HG03196 (cell line): ENCODE data around the gene HIGD1C.
"Not testable (repeated sequence)": the region's sequence is repeated elsewhere in the genome, so short reads cannot be mapped to it uniquely, and the experiment has no call there.

Experiments
- ATAC-seq: cut with Tn5 transposase; IDR thresholded peaks from one replicate; pipeline ENCODE4 v1.9.1; 2021; ENCODE audit not compliant: unreplicated experiment

Gene HIGD1C

DNA sequence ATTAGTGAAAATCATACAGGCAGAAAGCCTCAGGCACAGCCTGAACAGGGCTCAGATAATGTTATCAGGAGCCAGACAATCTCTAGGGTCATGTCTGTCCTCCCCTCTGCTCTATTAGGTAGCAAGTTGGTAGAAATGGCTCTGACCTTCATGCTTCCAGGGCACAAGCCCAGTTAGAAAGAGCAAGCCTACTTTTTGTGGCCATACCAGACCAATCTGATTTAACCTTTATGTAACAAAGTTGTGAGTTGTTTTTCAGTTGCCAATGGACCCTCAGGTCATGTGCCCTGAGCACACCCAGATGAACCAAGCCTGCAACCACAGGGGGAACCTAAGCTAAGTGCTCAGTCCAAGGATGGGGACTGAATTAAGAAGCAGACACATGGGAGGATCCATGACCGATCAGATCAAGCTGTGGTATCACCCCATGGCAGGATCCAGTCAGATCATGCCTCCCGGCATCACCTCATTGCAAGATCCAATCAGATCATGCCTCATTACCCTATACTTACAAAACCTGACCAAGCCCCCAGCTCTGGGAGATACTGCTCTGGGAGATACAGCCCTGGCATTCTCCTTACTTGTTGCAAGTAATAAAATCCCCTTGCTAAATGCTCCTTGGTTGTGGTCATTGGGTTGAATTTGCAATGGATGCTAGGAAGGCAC, 18.8 kb upstream of the HIGD1C start:
- no peak for ATAC-seq

GRCh38 chr12:50934371-50934851, 17.9 kb upstream of the HIGD1C start:
- ATAC-seq: no peak

DNA sequence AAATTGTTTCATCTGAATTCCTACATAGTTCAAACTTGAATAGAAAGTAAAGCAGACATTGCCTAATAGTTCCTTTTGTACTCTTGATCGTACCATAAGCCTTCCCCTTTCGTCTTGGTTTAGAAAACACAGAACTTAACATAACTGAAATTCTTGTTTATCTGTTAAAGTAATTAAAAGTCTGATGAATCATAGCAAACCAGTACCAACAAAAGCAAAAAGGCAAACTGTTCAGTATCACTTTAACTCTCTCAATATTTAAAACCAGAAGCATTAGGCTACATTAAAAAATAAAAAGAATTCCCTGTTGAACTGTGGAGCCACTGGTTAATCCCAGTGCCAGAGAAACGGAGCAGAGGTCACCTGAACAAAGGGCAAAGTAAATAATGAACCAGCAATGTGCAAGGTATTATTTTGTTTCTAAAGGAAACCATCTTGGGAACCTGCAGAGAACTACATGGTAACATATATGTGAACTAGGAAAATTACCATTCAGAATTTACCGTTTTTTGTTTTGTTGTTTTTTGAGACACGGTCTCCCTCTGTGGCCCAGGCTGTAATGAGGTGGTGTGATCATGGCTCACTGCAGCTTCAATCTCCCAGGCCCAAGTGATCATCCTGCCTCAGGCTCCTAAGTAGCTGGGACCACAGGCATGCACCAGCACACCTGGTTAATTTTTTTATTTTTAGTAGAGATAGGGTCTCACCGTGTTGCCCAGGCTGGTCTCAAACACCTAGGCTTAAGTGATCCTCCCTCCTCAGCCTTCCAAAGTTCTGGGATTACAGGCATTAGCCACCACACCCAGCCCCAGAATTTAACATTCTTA, 17.1 kb upstream of the HIGD1C start:
- no peak for ATAC-seq

GRCh38 chr12:50936821-50937530, 15.4 kb upstream of the HIGD1C start:
- ATAC-seq: no peak

DNA sequence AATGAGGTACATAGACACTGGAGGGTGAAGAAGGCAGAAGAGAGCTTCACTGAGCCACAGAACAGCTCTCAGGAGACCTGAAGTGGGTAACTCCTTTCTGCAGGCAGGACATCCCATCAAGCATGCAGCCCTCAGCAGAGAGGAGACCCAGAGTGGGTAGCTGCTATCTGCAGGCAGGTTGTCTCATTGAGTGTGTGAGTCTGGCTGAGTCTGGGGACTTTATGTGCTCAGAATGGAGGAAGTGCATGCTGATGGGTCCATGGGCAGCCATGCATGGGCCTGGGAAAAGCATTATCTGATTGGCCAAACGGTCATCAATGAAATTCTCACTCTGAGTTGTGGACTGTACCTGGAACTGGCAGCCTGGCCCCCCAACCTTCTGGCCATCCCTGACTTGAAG, 14.7 kb upstream of the HIGD1C start:
- ATAC-seq: no peak

- ATAC-seq: no peak
These were observed 4.3 kb upstream of the HIGD1C start for GRCh38 chr12:50947933-50948626.

GRCh38 chr12:50948798-50949197, 3.5 kb upstream of the HIGD1C start:
- no peak for ATAC-seq

- ATAC-seq: no peak
These were observed 2.5 kb upstream of the HIGD1C start for GRCh38 chr12:50949801-50950302.

GRCh38 chr12:50951112-50951511, 1.2 kb upstream of the HIGD1C start:
- no peak for ATAC-seq

DNA sequence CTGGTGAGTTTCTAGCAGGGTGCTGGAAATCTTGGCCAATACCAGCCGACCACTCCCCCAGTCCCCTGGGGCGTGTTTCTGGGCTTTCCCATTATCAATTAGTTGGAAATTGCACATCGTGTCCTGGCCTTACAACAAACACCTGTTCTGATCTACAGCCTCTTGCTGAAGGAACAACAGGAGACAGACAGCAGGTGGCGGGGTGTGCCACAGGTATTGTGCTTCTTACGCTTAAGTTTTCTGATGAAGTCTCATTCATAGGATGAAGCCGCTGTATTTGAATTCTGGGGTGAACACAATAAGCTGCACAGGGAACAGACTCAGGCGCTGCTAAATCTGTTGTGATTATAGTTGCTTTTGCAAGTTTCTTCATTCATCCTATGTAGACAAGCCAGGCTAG, 703 bp downstream of the HIGD1C start:
- ATAC-seq: no peak

DNA sequence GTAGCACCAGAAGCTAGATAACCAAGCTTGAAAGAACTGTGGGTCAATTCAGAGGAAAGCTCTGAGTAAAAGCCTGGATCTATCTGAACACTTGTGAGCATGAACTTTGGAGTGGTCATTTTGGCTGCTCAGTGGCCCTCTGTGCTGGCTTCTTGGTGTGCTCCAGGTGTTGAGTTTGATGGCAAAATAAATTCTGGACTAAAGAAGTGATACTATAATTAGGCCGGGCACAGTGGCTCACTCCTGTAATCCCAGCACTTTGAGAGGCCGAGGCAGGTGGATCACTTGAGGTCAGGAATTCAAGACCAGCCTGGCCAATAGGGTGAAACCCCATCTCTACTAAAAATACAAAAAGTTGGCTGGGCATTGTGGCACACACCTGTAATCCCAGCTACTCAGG, 2.4 kb downstream of the HIGD1C start:
- not testable (repeated sequence) for ATAC-seq

DNA sequence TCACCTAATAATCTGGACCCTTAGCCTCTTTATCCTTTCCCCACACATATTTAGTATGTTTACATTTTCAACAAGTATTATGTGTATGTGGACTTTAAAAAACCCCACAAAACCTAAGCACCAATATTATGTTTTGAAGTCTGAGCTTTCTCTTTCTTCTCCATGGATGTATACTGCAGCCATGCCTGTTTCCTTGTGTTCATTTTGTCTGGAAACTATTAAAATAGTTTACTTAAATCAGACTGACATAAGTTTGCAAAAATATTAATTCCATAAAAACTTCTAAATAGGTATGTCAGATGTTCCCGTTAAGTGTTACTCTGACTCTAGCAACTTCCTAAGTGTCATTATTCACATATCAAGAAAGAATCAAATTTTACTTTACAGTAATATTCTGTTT, 2.9 kb downstream of the HIGD1C start:
- ATAC-seq: no peak

GRCh38 chr12:50955697-50956096, 3.4 kb downstream of the HIGD1C start:
- no peak for ATAC-seq

DNA sequence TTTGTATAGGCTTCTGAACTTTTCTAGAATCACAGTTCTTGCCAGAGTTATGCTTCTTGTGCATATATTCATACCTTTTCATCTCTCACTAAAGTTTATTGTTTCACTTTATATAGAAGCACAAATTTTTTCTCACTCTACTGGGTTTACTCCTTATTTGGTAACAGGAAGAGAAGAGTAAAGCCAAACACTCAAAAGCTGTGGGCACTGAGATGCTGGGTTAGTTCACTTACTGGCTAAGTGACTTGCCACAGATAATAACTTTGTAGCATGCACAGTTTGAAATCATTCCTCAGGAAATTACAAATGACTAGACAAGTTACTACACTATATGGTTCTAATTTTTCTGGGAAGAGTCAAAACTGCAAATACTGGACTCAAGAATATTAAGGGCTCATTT, 7.8 kb downstream of the HIGD1C start:
- no peak for ATAC-seq

GRCh38 chr12:50961708-50962107, 9.4 kb downstream of the HIGD1C start:
- no peak for ATAC-seq

DNA sequence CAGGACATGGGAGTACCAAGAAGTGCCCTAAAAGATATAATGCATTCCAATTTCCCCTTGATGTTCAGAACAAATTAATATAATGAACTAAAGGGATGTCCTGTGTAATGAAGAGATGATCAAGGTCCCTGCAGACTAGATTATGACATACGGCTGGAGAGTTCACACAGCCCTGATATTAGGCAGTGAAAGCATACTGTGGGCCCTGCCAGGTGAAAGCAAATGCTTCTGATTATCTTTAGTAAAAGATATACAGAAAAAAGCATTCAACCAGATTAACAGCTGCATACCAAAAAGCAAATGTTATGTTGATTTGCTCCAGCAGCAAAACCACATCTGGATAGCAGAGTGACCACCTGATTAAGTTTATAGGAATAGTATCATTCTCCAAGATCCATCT, 12.1 kb downstream of the HIGD1C start:
- no peak for ATAC-seq

- ATAC-seq: no peak
These were observed 19.6 kb downstream of the HIGD1C start for GRCh38 chr12:50971946-50972345.

GRCh38 chr12:50979369-50980052, 27.2 kb downstream of the HIGD1C start:
- ATAC-seq: peak; percentile 68

- ATAC-seq: no peak
These were observed 28.2 kb downstream of the HIGD1C start for GRCh38 chr12:50980545-50980944.
